Nephron progenitor cell (in vitro differentiated cells): ENCODE results near the gene JUN.

ENCODE experiments used
- DNase-seq: peaks from one replicate; pipeline ENCODE4 v3.0.0; 2021
- H3K27ac Mint-ChIP-seq: 2 replicates; pipeline ENCODE4 v1.8.0; 2021; ENCODE audit warnings: mild to moderate bottlenecking, moderate library complexity, mixed read lengths
- H3K27me3 Mint-ChIP-seq: 2 replicates; pipeline ENCODE4 v1.8.0; 2021; ENCODE audit warnings: mild to moderate bottlenecking, low read depth, mixed read lengths; ENCODE audit not compliant: poor library complexity
- H3K36me3 Mint-ChIP-seq: 2 replicates; pipeline ENCODE4 v1.8.0; 2021; ENCODE audit warnings: low read depth, mixed read lengths
- H3K4me1 Mint-ChIP-seq: 2 replicates; pipeline ENCODE4 v1.8.0; 2021; ENCODE audit warnings: mixed read lengths
- H3K4me3 Mint-ChIP-seq: 2 replicates; pipeline ENCODE4 v1.8.0; 2021; ENCODE audit warnings: mild to moderate bottlenecking, moderate library complexity, mixed read lengths
- H3K9me3 Mint-ChIP-seq: 2 replicates; pipeline ENCODE4 v1.8.0; 2021; ENCODE audit warnings: mild to moderate bottlenecking, moderate library complexity, mixed read lengths
- CTCF ChIP-seq: fragments of 200-600 bp; sonication (generic); IDR thresholded peaks from 2 replicates; pipeline ENCODE4 v1.5.0; 2021; ENCODE audit warnings: antibody characterized with exemption

The JUN gene

GRCh38 chr1:58746182-58746581 lies 37.7 kb downstream of the JUN start:
- DNase-seq = no peak
- Mint-ChIP-seq H3K27me3 (peaks cover 19% of the 10 kb centered on the region), H3K27ac (peak overlapping the region; percentile 0), H3K4me1 (peaks cover 49% of the 10 kb centered on the region), H3K36me3 (no peaks in the 10 kb centered on the region), H3K4me3 (no peak overlapping the region), H3K9me3 (peaks cover 7% of the 10 kb centered on the region)
- no peak for TF ChIP-seq CTCF

- Mint-ChIP-seq H3K36me3 (no peaks in the 10 kb centered on the region), H3K9me3 (peaks cover 7% of the 10 kb centered on the region), H3K4me3 (no peak overlapping the region), H3K27me3 (peaks cover 22% of the 10 kb centered on the region), H3K27ac (no peak overlapping the region), H3K4me1 (peaks cover 48% of the 10 kb centered on the region)
- DNase-seq = no peak
- no peak for TF ChIP-seq CTCF
Observed at GRCh38 chr1:58745666-58746065, 38.2 kb downstream of the JUN start.

GRCh38 chr1:58745117-58745516 lies 38.7 kb downstream of the JUN start:
- Mint-ChIP-seq H3K27ac (no peak overlapping the region), H3K9me3 (peaks cover 7% of the 10 kb centered on the region), H3K36me3 (no peaks in the 10 kb centered on the region), H3K4me1 (peaks cover 50% of the 10 kb centered on the region), H3K4me3 (no peak overlapping the region), H3K27me3 (peaks cover 22% of the 10 kb centered on the region)
- TF ChIP-seq CTCF = no peak
- DNase-seq = no peak

GRCh38 chr1:58741678-58742553 lies 41.9 kb downstream of the JUN start:
- H3K4me3 Mint-ChIP-seq = no peak overlapping the region
- peaks cover 43% of the 10 kb centered on the region for H3K4me1 Mint-ChIP-seq
- TF ChIP-seq CTCF = no peak
- peaks cover 7% of the 10 kb centered on the region for H3K9me3 Mint-ChIP-seq
- H3K27ac Mint-ChIP-seq = peak overlapping the region; percentile 64
- DNase-seq = peak; percentile 53
- H3K27me3 Mint-ChIP-seq = peaks cover 10% of the 10 kb centered on the region
- no peaks in the 10 kb centered on the region for H3K36me3 Mint-ChIP-seq

- Mint-ChIP-seq H3K9me3 (peaks cover 8% of the 10 kb centered on the region), H3K4me1 (peaks cover 25% of the 10 kb centered on the region), H3K27ac (no peak overlapping the region), H3K27me3 (peaks cover 7% of the 10 kb centered on the region), H3K36me3 (no peaks in the 10 kb centered on the region), H3K4me3 (no peak overlapping the region)
- DNase-seq = peak; percentile 31
- peak; percentile 90 for TF ChIP-seq CTCF
Observed at GRCh38 chr1:58739856-58740466, 43.9 kb downstream of the JUN start.
